HL-60 (cell line): ENCODE data around the gene GLTP.
A peak's percentile ranks its signal among the peaks of the same experiment; 100 is the strongest.

Experiments
- DNase-seq, 2 experiments: peaks; one replicate each; pipeline ENCODE4 v3.0.0-alpha.2; 2010 to 2020; ENCODE audit warnings: low read depth in 1 of 2, low spot score in 1 of 2
- H3K27ac ChIP-seq: fragments of 250-450 bp; sonication (Bioruptor Pico); replicated peaks from 2 replicates; pipeline ENCODE4 v1.5.1; 2020; ENCODE audit warnings: mild to moderate bottlenecking, moderate library complexity
- H3K27me3 ChIP-seq: fragments of 250-450 bp; sonication (Bioruptor Pico); 2 replicates; pipeline ENCODE4 v1.5.1; 2021; ENCODE audit warnings: mild to moderate bottlenecking, moderate library complexity; ENCODE audit not compliant: insufficient read depth, poor library complexity, severe bottlenecking
- H3K4me3 ChIP-seq: replicated peaks from 2 replicates; pipeline ENCODE4 v1.5.1; 2011; ENCODE audit warnings: mild to moderate bottlenecking, control low read depth, low read length; ENCODE audit not compliant: insufficient read depth
- CTCF ChIP-seq: IDR thresholded peaks from one replicate; pipeline ENCODE4 v1.5.1; 2011; ENCODE audit warnings: low read length, control low read depth, inconsistent platforms; ENCODE audit not compliant: insufficient read depth
- GABPA ChIP-seq: IDR thresholded peaks from 2 replicates; pipeline ENCODE4 v1.6.1; 2012; ENCODE audit warnings: low read depth
- POLR2AphosphoS5 ChIP-seq: IDR thresholded peaks from 2 replicates; pipeline ENCODE4 v1.6.1; 2012; ENCODE audit warnings: low read depth
- REST ChIP-seq: IDR thresholded peaks from 2 replicates; pipeline ENCODE4 v1.6.1; 2012; ENCODE audit warnings: low read depth; ENCODE audit not compliant: insufficient replicate concordance
- SPI1 ChIP-seq: IDR thresholded peaks from 2 replicates; pipeline ENCODE4 v1.6.1; 2012; ENCODE audit warnings: low read depth, mild to moderate bottlenecking, borderline replicate concordance

The GLTP gene

GRCh38 chr12:109844983-109845823 is 35.1 kb downstream of the GLTP start:
- peak; percentile 71 to 84 for DNase-seq
- Histone ChIP-seq H3K4me3 (peak overlapping the region; percentile 27), H3K27ac (peak overlapping the region; percentile 58), H3K27me3 (no peaks in the 10 kb centered on the region)
- TF ChIP-seq CTCF: peak; percentile 87
- TF ChIP-seq POLR2AphosphoS5: no peak

GRCh38 chr12:109844091-109844490 is 36.2 kb downstream of the GLTP start:
- Histone ChIP-seq H3K27ac (no peak overlapping the region), H3K27me3 (no peaks in the 10 kb centered on the region), H3K4me3 (no peak overlapping the region)
- no peak for DNase-seq
- TF ChIP-seq REST (no peak), SPI1 (no peak), CTCF (no peak), GABPA (no peak), POLR2AphosphoS5 (no peak)

DNA sequence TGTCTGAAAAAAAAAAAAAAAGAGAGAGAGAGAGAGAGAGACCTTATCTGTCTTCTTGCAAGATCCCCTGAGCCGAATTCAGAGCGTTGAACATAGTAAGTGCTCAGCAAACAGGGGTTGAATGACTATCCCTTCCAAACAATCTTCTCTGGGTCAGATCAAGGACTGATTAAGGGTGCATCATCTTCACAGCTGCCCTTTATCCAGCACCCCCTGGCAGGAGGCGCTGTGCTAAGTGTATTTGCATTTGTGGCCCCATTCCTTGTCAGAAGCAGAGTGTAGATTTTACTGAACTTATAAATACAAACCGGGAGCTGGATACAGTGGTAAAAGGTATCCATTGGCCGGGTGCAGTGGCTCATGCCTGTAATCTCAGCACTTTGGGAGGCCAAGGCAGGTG is 38.3 kb downstream of the GLTP start:
- Histone ChIP-seq H3K4me3 (no peak overlapping the region), H3K27me3 (no peaks in the 10 kb centered on the region), H3K27ac (no peak overlapping the region)
- no peak for TF ChIP-seq GABPA
- no peak for TF ChIP-seq CTCF
- no peak for DNase-seq

GRCh38 chr12:109841356-109841755 is 39.0 kb downstream of the GLTP start:
- H3K27me3 ChIP-seq: no peaks in the 10 kb centered on the region
- H3K27ac ChIP-seq: no peak overlapping the region
- TF ChIP-seq POLR2AphosphoS5: no peak
- TF ChIP-seq SPI1: no peak
- TF ChIP-seq GABPA: no peak
- TF ChIP-seq REST: no peak
- TF ChIP-seq CTCF: no peak
- H3K4me3 ChIP-seq: no peak overlapping the region
- no peak for DNase-seq
